K562 (cell line): Measurements from ENCODE around the gene ZFP14. TPM values are rescaled to one million over a fixed set of nuclear protein-coding genes. Genes with fewer than 3 reads are reported as not detected.
A peak's percentile ranks its signal among the peaks of the same experiment; 100 is the strongest.

Source experiments
- COPS2 ChIP-seq: fragments of 450-650 bp; conservative IDR thresholded peaks from 2 replicates; pipeline ENCODE4 v1.6.1; 2016; ENCODE audit warnings: mild to moderate bottlenecking, moderate library complexity
- MGA ChIP-seq: fragments of 450-650 bp; IDR thresholded peaks from 2 replicates; pipeline ENCODE4 v1.6.1; 2016; ENCODE audit warnings: mild to moderate bottlenecking, moderate library complexity
- MYNN ChIP-seq, 2 experiments: sonication (generic); formaldehyde crosslinking in 1 of 2; IDR thresholded peaks; 2 replicates each; pipeline versions ENCODE4 v1.5.0 to v1.6.1; 2016 to 2020; ENCODE audit warnings: antibody characterized with exemption in 1 of 2, missing genetic modification reagents in 1 of 2
- NR2C2 ChIP-seq, 2 experiments: fragments of 200-800 bp in 1 of 2; sonication (Bioruptor generic) in 1 of 2; sonication (generic) in 1 of 2; formaldehyde crosslinking in 1 of 2; IDR thresholded peaks; 2 replicates each; pipeline versions ENCODE4 v1.6.1 to v1.8.0; 2016 to 2022; ENCODE audit warnings: mild to moderate bottlenecking in 1 of 2, missing compliant biosample characterization in 1 of 2, missing genetic modification characterization in 1 of 2, missing genetic modification reagents in 1 of 2
- SMAD1 ChIP-seq: fragments of 150-350 bp; IDR thresholded peaks from 2 replicates; pipeline ENCODE4 v1.6.1; 2014; ENCODE audit warnings: low read length, low read depth; ENCODE audit not compliant: partially characterized antibody
- ZNF253 ChIP-seq: fragments of 250-450 bp; sonication (Bioruptor Pico); conservative IDR thresholded peaks from 2 replicates; pipeline ENCODE4 v1.6.1; 2021; ENCODE audit warnings: mild to moderate bottlenecking
- ZNF592 ChIP-seq: fragments of 450-650 bp; IDR thresholded peaks from 2 replicates; pipeline ENCODE4 v1.6.1; 2017; ENCODE audit warnings: antibody characterized with exemption, mild to moderate bottlenecking
- ZNF740 ChIP-seq, 3 experiments: fragments of 200-800 bp in 1 of 3; sonication (Bioruptor generic) in 1 of 3; sonication (generic) in 1 of 3; formaldehyde crosslinking in 1 of 3; IDR thresholded peaks; 2 replicates each; pipeline versions ENCODE4 v1.6.1 to v1.8.0; 2016 to 2022; ENCODE audit warnings: mild to moderate bottlenecking in 2 of 3, missing compliant biosample characterization in 2 of 3, missing genetic modification characterization in 2 of 3, missing genetic modification reagents in 1 of 3
- polyA plus RNA-seq, 8 experiments: library from polyadenylated mRNA; depleted of rRNA in 4 of 8; stranded (reverse) in 5 of 8; unstranded in 3 of 8; fragments of >200 nt; fragmentation: Nextera tagmentation in 2 of 8; fragmentation: Illumina TruSeq in 1 of 8; extraction: Ambion mirVana in 2 of 8; extraction: Trizol in 1 of 8; gene quantifications; 2 replicates each; pipeline versions ENCODE4 v1.2.1 to v1.2.3, GENCODE V29; 2011 to 2014; ENCODE audit warnings: inconsistent platforms in 1 of 8, missing spikeins in 1 of 8
- total RNA-seq, 7 experiments: library from RNA; depleted of rRNA in 6 of 7; stranded (reverse); fragments of >200 nt in 6 of 7; fragmentation: Illumina TruSeq in 2 of 7; extraction: Trizol in 2 of 7; gene quantifications; 2 replicates each; pipeline versions ENCODE4 v1.2.1 to v1.2.3, GENCODE V29; 2011 to 2021; ENCODE audit warnings: low replicate concordance in 1 of 7

The ZFP14 gene
- total and polyA plus RNA-seq, 9 of the 15 experiments (the other 6 are each of a cell fraction or from before 2014, with no cell fraction given) = 0.80 to 1.9 (median 1.4) TPM

GRCh38 chr19:36418287-36419001 is 39.4 kb upstream of the ZFP14 start, which contains the start of gene ZFP82 (continued):
- no peak for TF ChIP-seq MYNN (IDR thresholded peaks at IDR 0.05)
- 0 out of 2 replicates have a peak, but pooled peaks have one; percentile 6 for TF ChIP-seq MYNN (CRISPR knock-in tag; IDR thresholded peaks at IDR 0.05)
- TF ChIP-seq SMAD1 = no peak
- no peak for TF ChIP-seq NR2C2 (CRISPR knock-in tag; IDR thresholded peaks at IDR 0.05)
- TF ChIP-seq NR2C2 (tag; IDR thresholded peaks at IDR 0.05) = peak; percentile 78
- TF ChIP-seq ZNF740 (CRISPR knock-in tag; IDR thresholded peaks at IDR 0.05) = no peak
- TF ChIP-seq ZNF740 (tag; IDR thresholded peaks at IDR 0.05) = no peak
- TF ChIP-seq ZNF253 (CRISPR knock-in tag) = no peak
- TF ChIP-seq ZNF592 = peak; percentile 32; the same call in 1 of the 2 replicates
- no peak for TF ChIP-seq COPS2
- TF ChIP-seq MGA = peak; percentile 61; the same call in 1 of the 2 replicates
